ENCODE data around the gene DCXR. TPM values are rescaled to one million over a fixed set of nuclear protein-coding genes. Genes with fewer than 3 reads are reported as not detected.

DCXR gene
- total and polyA plus RNA-seq, 2 of the 4 experiments (the other 2 are of a cell fraction): 36.6 to 139 TPM

- no peaks in the 10 kb centered on the region for H3K9me3 ChIP-seq (ENCODE audit: control insufficient read depth, insufficient read depth, low read length)
- peaks cover 9% of the 10 kb centered on the region for H3K9me1 ChIP-seq (ENCODE audit: insufficient read depth, low read length)
- no peak overlapping the region for H2BK20ac ChIP-seq (ENCODE audit: low read depth, low read length)
- H3K4me1 ChIP-seq (ENCODE audit: control insufficient read depth, insufficient read depth, low read length): peaks cover 19% of the 10 kb centered on the region
- intact Hi-C loops (cut with micrococcal nuclease) (no loop called here), dilution Hi-C loops (cut with HindIII; ENCODE audit: low sequenced_read_pairs, unreplicated experiment) (no loop called here), in situ Hi-C loops (cut with MboI; ENCODE audit: low sequenced_read_pairs) (no loop called here)
- ChIA-PET CTCF (no interaction called here), POLR2A (ENCODE audit: unreplicated experiment) (no interaction called here)
- BruUV-seq (replicated peaks): no TSS peak
- H2AFZ ChIP-seq (replicated peaks; ENCODE audit: low read length, poor library complexity): no peak overlapping the region
- no peak overlapping the region for H3K4ac ChIP-seq (ENCODE audit: low read depth, low read length)
- no peak for TF ChIP-seq USF2 (IDR thresholded peaks at IDR 0.05; ENCODE audit: low read depth, low read length)
- no peak for TF ChIP-seq MAFK (IDR thresholded peaks at IDR 0.05; ENCODE audit: low read depth, low read length)
- TF ChIP-seq NFE2L2 (IDR thresholded peaks at IDR 0.05; ENCODE audit: low read depth, low read length): no peak
- no peak for TF ChIP-seq RAD21 (IDR thresholded peaks at IDR 0.05; ENCODE audit: low read length)
- no peak for TF ChIP-seq RFX5 (IDR thresholded peaks at IDR 0.05; ENCODE audit: low read depth, low read length)
- TF ChIP-seq CEBPB (IDR thresholded peaks at IDR 0.05; ENCODE audit: low read depth, low read length): no peak
- no peak for TF ChIP-seq MXI1 (IDR thresholded peaks at IDR 0.05; ENCODE audit: borderline replicate concordance, low read depth, low read length)
- no peak for TF ChIP-seq SMC3 (IDR thresholded peaks at IDR 0.05; ENCODE audit: low read depth, low read length)
- TF ChIP-seq CHD1 (IDR thresholded peaks at IDR 0.05; ENCODE audit: low read depth, low read length): no peak
- TF ChIP-seq RCOR1 (IDR thresholded peaks at IDR 0.05; ENCODE audit: insufficient replicate concordance, low read length): no peak
- no peak for TF ChIP-seq CTCF (conservative IDR thresholded peaks at IDR 0.05; ENCODE audit: low read depth, low read length)
- no peak for TF ChIP-seq FOS (IDR thresholded peaks at IDR 0.05; ENCODE audit: low read depth, low read length)
- TF ChIP-seq MAZ (IDR thresholded peaks at IDR 0.05; ENCODE audit: borderline replicate concordance, low read depth, low read length): no peak
- TF ChIP-seq POLR2A (IDR thresholded peaks at IDR 0.05; ENCODE audit: low read depth, low read length): no peak
- no peak for TF ChIP-seq BHLHE40 (IDR thresholded peaks at IDR 0.05; ENCODE audit: low read depth, low read length)
- no peak for TF ChIP-seq ELK1 (IDR thresholded peaks at IDR 0.05; ENCODE audit: borderline replicate concordance, low read depth, low read length)
- H3K4me2 ChIP-seq (ENCODE audit: low read depth, low read length): no peak overlapping the region
- no peak overlapping the region for H3K18ac ChIP-seq (ENCODE audit: low read depth, low read length)
- no peak overlapping the region for H2BK5ac ChIP-seq (ENCODE audit: low read depth, low read length, poor library complexity, severe bottlenecking)
- no peak overlapping the region for H3K56ac ChIP-seq (ENCODE audit: extremely low read depth, insufficient read depth, low read length)
- no peak overlapping the region for H2AK5ac ChIP-seq (ENCODE audit: low read depth, low read length)
- H3K4me3 ChIP-seq (ENCODE audit: insufficient read depth, low read depth, low read length): no peak overlapping the region
- no peak overlapping the region for H3K9ac ChIP-seq (ENCODE audit: low read depth, low read length)
- H4K5ac ChIP-seq (ENCODE audit: low read depth, low read length): no peak overlapping the region
- no peak overlapping the region for H3K27ac ChIP-seq (ENCODE audit: insufficient read depth, low read length)
- H3K36me3 ChIP-seq (ENCODE audit: control insufficient read depth, insufficient read depth, low read length): peaks cover 3% of the 10 kb centered on the region; the same call in 1 of the 2 replicates
- H3K79me1 ChIP-seq (ENCODE audit: low read depth in 1 of 2, low read length in 2 of 2): peaks cover 5 to 23% of the 10 kb centered on the region in 2 experiments; a peak in 3 of 4 replicates
- H4K20me1 ChIP-seq (ENCODE audit: insufficient read depth, low read length): no peaks in the 10 kb centered on the region; the same call in 1 of the 2 replicates
- H2BK15ac ChIP-seq (ENCODE audit: low read depth, low read length): no peak overlapping the region
- WGBS, 2 experiments (ENCODE audit: extremely low coverage in 2 of 2, insufficient read length in 1 of 2): 92% methylated on average over 21 of the region's 28 CpGs; no CpG with 5 or more reads in 1 of the 2 experiments
- no peak overlapping the region for H2BK120ac ChIP-seq (ENCODE audit: low read depth, low read length)
- no peaks in the 10 kb centered on the region for H3K27me3 ChIP-seq (ENCODE audit: control insufficient read depth, insufficient read depth, low read length)
- H4K91ac ChIP-seq (ENCODE audit: insufficient read depth, low read depth, low read length): no peak overlapping the region
- H3K23ac ChIP-seq (ENCODE audit: low read depth, low read length): no peak overlapping the region
- ATAC-seq (ENCODE audit: low read depth) (no peak), DNase-seq (no peak)
- no peak overlapping the region for H2AK9ac ChIP-seq (replicated peaks; ENCODE audit: low read depth, low read length, poor library complexity)
- no peak overlapping the region for H3K14ac ChIP-seq (replicated peaks; ENCODE audit: low read depth, low read length)
- H4K8ac ChIP-seq (ENCODE audit: low read depth in 2 of 2, low read length in 2 of 2): no peak overlapping the region
These were observed 28.5 kb downstream of the DCXR start for GRCh38 chr17:82008941-82009405.

Measured in IMR-90 (cell line).